Testis (tissue), 3 donors: ENCODE results near the gene CENPO. TPM values are rescaled to one million over a fixed set of nuclear protein-coding genes. Genes with fewer than 3 reads are reported as not detected.
A peak's percentile ranks its signal among the peaks of the same experiment; 100 is the strongest.

Experiments used
- DNase-seq: peaks from one replicate; pipeline ENCODE4 v3.0.0-alpha.2; 2019
- H3K27ac ChIP-seq, 2 donors: fragments of 200-600 bp; sonication (generic); one replicate each; pipeline ENCODE4 v1.5.1; 2019
- H3K27me3 ChIP-seq: fragments of 200-600 bp; sonication (generic); one replicate; pipeline ENCODE4 v1.5.1; 2019
- H3K36me3 ChIP-seq: fragments of 200-600 bp; sonication (generic); one replicate; pipeline ENCODE4 v1.5.1; 2017; ENCODE audit warnings: low read depth; ENCODE audit errors: missing control alignments
- H3K4me1 ChIP-seq: fragments of 200-600 bp; sonication (generic); one replicate; pipeline ENCODE4 v1.5.1; 2019
- H3K4me3 ChIP-seq, 2 donors: fragments of 200-600 bp; sonication (generic); one replicate each; pipeline ENCODE4 v1.5.1; 2017 to 2019
- H3K9me3 ChIP-seq: fragments of 200-600 bp; sonication (generic); one replicate; pipeline ENCODE4 v1.5.1; 2017
- CTCF ChIP-seq, 3 experiments: fragments of 450-650 bp in 2 of 3; fragments of 200-600 bp in 1 of 3; sonication (generic) in 1 of 3; IDR thresholded peaks; one replicate each; pipeline ENCODE4 v1.5.1; 2016 to 2019; ENCODE audit warnings: antibody characterized with exemption in 3 of 3, mild to moderate bottlenecking in 2 of 3, moderate library complexity in 1 of 3
- POLR2A ChIP-seq: fragments of 450-650 bp; IDR thresholded peaks from one replicate; pipeline ENCODE4 v1.6.1; 2017; ENCODE audit warnings: antibody characterized with exemption, mild to moderate bottlenecking, moderate library complexity
- WGBS, 2 donors: methylation state at CpG; one replicate each; pipeline ENCODE4 v1.1.5; 2018; 5-methylcytosine and 5-hydroxymethylcytosine counted together
- intact Hi-C: fragments of 100-400 bp; cut with DNase I; formaldehyde crosslinking; loops from one replicate; pipeline ENCODE4 v1.15.1; 2023; ENCODE audit warnings: low total_unique reads
- polyA plus RNA-seq: library from polyadenylated mRNA; stranded (reverse); fragments of 350-450 nt; fragmentation: Illumina TruSeq; extraction: RNeasy Lipid Tissue Mini Kit (QIAGEN cat#74804); gene quantifications from one replicate; pipeline ENCODE4 v1.2.3, GENCODE V29; 2014; ENCODE audit warnings: low read depth, low replicate concordance; ENCODE audit not compliant: insufficient read depth
- total RNA-seq, 2 donors: library from RNA; depleted of rRNA; stranded (reverse); fragments of >200 nt; gene quantifications; one replicate each; pipeline ENCODE4 v1.2.3, GENCODE V29; 2016

The CENPO gene
- total and polyA plus RNA-seq, 3 donors from 2014 or later = 27.1 to 41.2 (median 32.8) TPM

DNA sequence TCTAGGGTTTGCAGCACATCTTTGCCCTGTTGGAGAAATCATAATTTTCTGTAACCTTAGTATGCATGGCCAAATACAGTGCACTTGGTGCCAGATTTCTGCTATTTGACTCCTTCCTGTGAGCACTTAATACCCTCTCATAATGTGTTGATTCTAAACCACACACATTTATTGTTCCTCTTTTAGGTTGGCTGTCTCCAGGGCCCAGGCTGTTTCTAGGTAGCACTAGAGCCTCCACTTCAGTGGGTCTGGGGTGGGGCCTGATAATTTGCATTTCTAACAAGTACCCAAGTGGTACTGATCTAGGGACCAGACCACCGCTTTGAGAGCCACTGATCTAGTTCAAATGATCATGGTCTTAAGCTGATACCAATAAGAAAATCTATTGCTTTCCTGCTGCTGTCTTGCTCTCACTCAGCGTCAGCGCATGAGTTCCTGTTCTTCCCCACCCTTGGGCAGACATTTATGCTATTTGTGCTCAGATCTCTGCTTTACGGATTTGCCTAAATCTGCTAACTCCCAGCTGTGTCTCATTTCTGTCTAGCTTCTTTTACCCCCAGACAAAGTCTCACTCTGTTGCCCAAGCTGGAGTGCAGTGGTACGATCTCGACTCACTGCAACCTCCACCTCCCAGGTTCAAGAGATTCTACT, 7.4 kb upstream of the CENPO start:
- H3K27me3 ChIP-seq = no peaks in the 10 kb centered on the region
- DNase-seq = no peak
- H3K4me3 ChIP-seq = no peak overlapping the region
- no peaks in the 10 kb centered on the region for H3K9me3 ChIP-seq
- H3K4me1 ChIP-seq = no peaks in the 10 kb centered on the region
- intact Hi-C loops = no loop called here
- H3K36me3 ChIP-seq = no peaks in the 10 kb centered on the region
- no peak overlapping the region for H3K27ac ChIP-seq
- TF ChIP-seq CTCF (IDR thresholded peaks at IDR 0.05) (no peak), POLR2A (no peak)
- WGBS, 2 donors = 92% methylated on average over 6 of the region's 6 CpGs

GRCh38 chr2:24787532-24787931, 5.7 kb upstream of the CENPO start:
- TF ChIP-seq CTCF (IDR thresholded peaks at IDR 0.05) (no peak), POLR2A (no peak)
- no peak for DNase-seq
- WGBS, 2 donors = 56 to 66% methylated on average over 2 of the region's 2 CpGs
- intact Hi-C loops = no loop called here
- no peak overlapping the region for H3K4me3 ChIP-seq
- H3K9me3 ChIP-seq = no peaks in the 10 kb centered on the region
- H3K27me3 ChIP-seq = no peaks in the 10 kb centered on the region
- no peaks in the 10 kb centered on the region for H3K36me3 ChIP-seq
- no peaks in the 10 kb centered on the region for H3K4me1 ChIP-seq
- H3K27ac ChIP-seq = no peak overlapping the region

DNA sequence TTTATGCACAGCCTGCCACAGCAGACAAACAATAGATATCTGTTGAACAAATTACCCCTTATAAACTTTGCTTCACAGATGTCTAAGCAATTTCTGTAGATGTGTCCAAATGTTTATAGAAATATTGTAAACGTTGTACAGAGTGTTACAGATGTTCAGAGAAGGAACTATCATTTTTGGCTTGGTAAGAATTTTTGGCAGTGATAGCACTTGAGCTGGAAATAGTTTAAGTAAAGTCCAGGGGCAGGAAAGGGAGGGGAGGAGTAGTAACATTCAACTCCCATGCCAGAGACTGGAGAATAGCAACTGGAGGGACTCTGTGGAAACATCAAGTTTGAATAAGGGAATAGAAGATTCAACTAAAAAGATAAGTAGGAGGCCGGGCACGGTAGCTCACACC, 4.4 kb upstream of the CENPO start:
- no peaks in the 10 kb centered on the region for H3K27me3 ChIP-seq
- intact Hi-C loops = no loop called here
- H3K27ac ChIP-seq = no peak overlapping the region
- H3K9me3 ChIP-seq = no peaks in the 10 kb centered on the region
- H3K36me3 ChIP-seq = no peaks in the 10 kb centered on the region
- peaks cover 1% of the 10 kb centered on the region for H3K4me1 ChIP-seq
- TF ChIP-seq CTCF (IDR thresholded peaks at IDR 0.05) (no peak), POLR2A (no peak)
- DNase-seq = no peak
- WGBS, 2 donors = 49 to 57% methylated on average over 3 of the region's 3 CpGs
- no peak overlapping the region for H3K4me3 ChIP-seq

- 81 to 90% methylated on average over 5 of the region's 5 CpGs for WGBS, 2 donors
- TF ChIP-seq POLR2A (no peak), CTCF (IDR thresholded peaks at IDR 0.05) (no peak)
- no peaks in the 10 kb centered on the region for H3K27me3 ChIP-seq
- intact Hi-C loops = no loop called here
- DNase-seq = no peak
- H3K9me3 ChIP-seq = no peaks in the 10 kb centered on the region
- peaks cover 5% of the 10 kb centered on the region for H3K4me1 ChIP-seq
- no peak overlapping the region for H3K4me3 ChIP-seq
- no peak overlapping the region for H3K27ac ChIP-seq
- no peaks in the 10 kb centered on the region for H3K36me3 ChIP-seq
Measured at GRCh38 chr2:24791452-24791851, 1.8 kb upstream of the CENPO start.

DNA sequence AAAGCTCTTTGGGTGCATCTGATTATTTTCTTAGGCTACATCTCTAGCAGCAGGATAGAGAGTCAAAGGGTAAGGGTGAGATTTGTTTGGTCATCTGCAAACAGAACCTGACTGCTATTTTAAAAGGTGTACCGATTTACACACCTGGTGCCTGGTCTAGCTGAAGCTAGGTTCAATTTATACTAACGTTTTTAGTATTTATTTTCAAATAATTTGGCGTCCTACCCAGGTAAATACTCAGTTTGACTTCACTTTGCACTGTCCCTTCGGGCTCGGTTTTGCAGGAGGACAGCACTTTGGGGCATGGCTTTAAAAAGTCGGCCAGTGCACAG, 717 bp upstream of the CENPO start:
- WGBS, 2 donors = 3% methylated on average over 6 of the region's 6 CpGs
- H3K27ac ChIP-seq = peak overlapping the region; percentile 96 to 98
- intact Hi-C loops = no loop called here
- DNase-seq = no peak
- no peaks in the 10 kb centered on the region for H3K9me3 ChIP-seq
- TF ChIP-seq CTCF (IDR thresholded peaks at IDR 0.05) = no peak
- TF ChIP-seq POLR2A = no peak
- no peaks in the 10 kb centered on the region for H3K27me3 ChIP-seq
- no peaks in the 10 kb centered on the region for H3K36me3 ChIP-seq
- H3K4me3 ChIP-seq = peak overlapping the region; percentile 72 to 78
- H3K4me1 ChIP-seq = peaks cover 5% of the 10 kb centered on the region
